ENCODE data around the gene DBN1.

DNA sequence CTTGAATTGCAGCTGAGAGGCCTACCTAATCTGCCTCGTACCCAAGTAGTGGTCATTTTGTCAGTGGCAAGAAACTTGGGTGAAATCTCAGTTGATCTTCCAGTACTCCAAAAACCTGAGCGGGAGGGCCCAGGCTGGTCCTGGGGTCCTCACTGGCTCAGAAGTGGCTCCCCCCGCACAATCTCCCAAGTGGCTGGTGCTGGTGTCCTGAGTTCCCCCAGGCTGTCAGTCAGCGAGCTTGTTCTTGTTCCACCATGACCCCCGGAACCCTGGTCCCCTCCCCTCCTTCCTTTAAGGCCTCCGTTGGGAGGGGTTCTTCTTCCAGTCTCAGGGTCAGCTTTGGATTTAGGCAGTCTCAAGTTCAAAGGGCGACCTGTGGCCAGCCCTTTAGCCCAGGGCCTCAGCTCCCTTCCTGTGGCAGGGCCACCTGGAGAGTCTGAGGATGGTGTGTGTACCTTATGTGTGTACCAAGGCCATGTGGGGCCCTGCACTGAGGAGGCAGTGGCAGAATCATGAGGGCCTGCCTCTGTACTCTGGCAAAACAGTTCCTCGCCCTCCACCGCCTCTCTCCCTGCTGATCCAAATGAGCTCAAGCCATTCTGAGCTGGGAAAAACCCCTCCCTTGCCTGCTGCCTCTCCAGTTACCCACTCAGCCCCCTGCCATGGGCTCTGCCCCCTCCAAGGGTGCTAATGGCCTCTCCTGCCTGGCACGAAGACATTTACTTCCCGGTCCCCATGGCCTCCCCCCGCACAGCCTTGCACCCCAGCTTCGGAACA is 4.5 kb upstream of the DBN1 start:
- TF ChIP-seq POLR2A (IDR thresholded peaks at IDR 0.05; ENCODE audit: low read depth, low read length) = peak; percentile 15
- no peak for TF ChIP-seq EZH2 (IDR thresholded peaks at IDR 0.05; ENCODE audit: borderline replicate concordance, low read depth, low read length, severe bottlenecking)
- TF ChIP-seq, protein P1, sequence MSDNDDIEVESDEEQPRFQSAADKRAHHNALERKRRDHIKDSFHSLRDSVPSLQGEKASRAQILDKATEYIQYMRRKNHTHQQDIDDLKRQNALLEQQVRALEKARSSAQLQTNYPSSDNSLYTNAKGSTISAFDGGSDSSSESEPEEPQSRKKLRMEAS (IDR thresholded peaks at IDR 0.05; ENCODE audit: insufficient read depth, insufficient read length) = no peak
- no peak for TF ChIP-seq CTCF (IDR thresholded peaks at IDR 0.05; ENCODE audit: extremely low read depth in 1 of 2, insufficient read depth in 1 of 2, low read depth in 1 of 2, low read length in 2 of 2)
- TF ChIP-seq JUN (IDR thresholded peaks at IDR 0.05; ENCODE audit: borderline replicate concordance, insufficient read depth, insufficient read length, low read depth) = no peak
- no peak for TF ChIP-seq GATA2 (IDR thresholded peaks at IDR 0.05; ENCODE audit: insufficient read depth, insufficient read length, low read depth, low read length)
